GM12864 (cell line): Measurements from ENCODE around the gene PHB1.

ENCODE experiments used
- DNase-seq: peaks from one replicate; pipeline ENCODE4 v3.0.0-alpha.2; 2011; ENCODE audit warnings: low read depth
- H3K4me3 ChIP-seq: 2 replicates; pipeline ENCODE4 v1.5.1; 2011; ENCODE audit warnings: mild to moderate bottlenecking, low read depth, low read length, control low read depth
- TF ChIP-seq, protein P1 (sequence below): IDR thresholded peaks from 2 replicates; pipeline ENCODE4 v1.5.1; 2011; ENCODE audit warnings: low read depth, mild to moderate bottlenecking, moderate library complexity, low read length, control low read depth, inconsistent platforms; ENCODE audit errors: missing control alignments

PHB1 gene

DNA sequence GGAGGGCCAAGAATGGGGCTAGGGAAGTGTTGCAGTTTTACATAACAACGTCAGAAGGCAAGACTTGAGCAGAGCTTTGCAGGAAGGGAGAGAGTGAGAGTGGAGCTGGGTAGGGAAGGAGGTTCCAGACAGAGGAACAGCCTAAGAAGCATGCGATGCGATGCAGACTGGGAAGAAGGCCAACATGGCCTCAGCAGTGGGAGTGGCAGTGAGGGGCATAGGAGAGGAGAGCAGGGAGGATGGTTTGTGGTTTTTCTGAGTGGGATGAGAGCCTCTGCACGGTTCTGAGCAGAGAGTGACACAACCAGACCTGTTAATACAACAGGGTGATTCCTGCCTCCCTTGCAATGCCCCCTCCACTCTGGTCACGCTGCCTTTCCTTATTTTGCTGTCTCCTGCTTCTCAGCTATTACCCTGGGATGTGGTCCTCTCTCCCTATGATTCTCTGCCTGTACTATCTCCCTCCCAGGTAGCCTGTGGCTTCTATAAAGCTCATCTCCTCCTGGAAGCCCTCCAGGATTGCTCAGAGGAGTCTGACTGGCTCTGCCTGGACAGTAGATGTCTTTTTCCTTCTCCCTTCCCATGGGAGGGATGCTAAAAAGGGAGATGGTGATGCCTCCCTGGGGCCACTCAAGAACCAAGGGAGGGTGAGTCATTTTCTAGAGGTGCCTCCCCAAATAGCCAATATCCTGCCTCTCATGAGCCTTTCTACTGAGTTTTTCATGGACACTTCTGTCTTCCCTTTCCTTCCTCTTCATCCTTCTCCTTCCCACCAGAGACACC, 41.7 kb upstream of the PHB1 start:
- TF ChIP-seq, protein P1, sequence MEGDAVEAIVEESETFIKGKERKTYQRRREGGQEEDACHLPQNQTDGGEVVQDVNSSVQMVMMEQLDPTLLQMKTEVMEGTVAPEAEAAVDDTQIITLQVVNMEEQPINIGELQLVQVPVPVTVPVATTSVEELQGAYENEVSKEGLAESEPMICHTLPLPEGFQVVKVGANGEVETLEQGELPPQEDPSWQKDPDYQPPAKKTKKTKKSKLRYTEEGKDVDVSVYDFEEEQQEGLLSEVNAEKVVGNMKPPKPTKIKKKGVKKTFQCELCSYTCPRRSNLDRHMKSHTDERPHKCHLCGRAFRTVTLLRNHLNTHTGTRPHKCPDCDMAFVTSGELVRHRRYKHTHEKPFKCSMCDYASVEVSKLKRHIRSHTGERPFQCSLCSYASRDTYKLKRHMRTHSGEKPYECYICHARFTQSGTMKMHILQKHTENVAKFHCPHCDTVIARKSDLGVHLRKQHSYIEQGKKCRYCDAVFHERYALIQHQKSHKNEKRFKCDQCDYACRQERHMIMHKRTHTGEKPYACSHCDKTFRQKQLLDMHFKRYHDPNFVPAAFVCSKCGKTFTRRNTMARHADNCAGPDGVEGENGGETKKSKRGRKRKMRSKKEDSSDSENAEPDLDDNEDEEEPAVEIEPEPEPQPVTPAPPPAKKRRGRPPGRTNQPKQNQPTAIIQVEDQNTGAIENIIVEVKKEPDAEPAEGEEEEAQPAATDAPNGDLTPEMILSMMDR = no peak
- no peak for DNase-seq
- no peak overlapping the region for H3K4me3 ChIP-seq

DNA sequence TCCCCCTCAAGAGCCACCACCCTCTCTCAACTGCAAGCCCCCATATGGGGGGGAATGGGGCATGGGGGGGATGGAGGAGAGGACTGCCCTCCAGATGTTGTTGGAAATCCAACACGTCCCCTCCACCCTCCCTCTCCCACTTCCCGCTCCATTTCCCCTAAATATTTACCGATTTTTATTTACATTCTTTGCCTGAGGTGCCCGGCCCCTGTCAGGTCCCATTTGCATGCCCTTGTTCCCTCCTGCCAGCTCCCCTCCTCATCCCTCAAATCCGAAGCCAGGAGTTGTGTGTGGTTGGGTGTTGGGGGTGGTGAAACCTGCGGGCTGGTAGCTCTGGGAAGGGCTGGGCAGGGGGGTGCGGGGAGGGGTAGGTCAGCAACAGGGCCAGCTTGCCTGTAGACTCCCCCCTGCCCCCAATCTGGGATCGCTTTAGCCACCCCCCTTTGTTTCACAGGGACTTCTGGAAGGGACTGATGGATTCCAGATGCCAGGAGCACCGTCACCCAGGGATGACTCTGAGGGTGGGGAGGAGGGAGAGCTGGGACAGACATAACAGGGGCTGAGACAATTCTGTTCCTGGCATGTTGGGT, 40.7 kb upstream of the PHB1 start:
- no peak for DNase-seq
- H3K4me3 ChIP-seq = no peak overlapping the region
- TF ChIP-seq, protein P1 = no peak

DNA sequence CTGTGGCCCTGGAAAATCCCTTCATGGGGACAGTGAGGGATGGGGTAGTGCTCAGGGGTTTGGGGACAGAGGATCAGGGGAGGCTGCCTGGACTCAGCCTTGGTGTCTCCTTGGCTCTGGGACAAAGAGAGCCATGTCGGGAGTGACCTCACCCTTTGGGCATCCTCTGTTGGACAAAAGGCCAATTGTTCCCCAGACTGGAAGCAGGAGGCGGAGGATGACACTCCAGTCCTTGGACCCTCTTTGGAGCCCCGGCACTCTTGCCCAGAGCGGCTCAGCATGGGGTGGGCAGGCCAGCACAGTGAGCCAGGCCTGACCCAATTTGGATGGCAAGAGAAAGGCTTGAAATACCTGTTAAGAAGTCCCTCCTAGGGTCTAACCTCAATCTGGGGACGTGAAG, 39.4 kb upstream of the PHB1 start:
- no peak overlapping the region for H3K4me3 ChIP-seq
- TF ChIP-seq, protein P1 = no peak
- DNase-seq = no peak

DNA sequence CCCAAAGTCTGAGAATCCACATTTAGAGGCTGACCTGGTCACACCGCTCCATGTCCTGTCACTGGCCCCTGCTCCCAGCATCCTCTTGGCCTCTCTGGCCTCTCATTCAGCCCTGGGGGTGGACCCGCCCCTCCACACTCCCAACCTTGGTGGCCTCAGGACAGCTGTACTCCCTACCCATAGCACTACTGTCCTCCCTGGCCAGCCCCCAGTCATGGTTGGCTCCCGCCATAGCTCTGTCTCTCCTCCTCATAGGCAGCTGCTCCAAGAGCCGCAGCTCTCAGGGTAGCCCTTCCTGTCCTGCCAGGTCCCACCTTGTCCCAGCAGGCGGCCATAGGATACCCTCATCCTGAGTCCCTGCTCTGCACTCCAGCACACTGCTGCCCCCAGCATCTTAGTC, 38.0 kb upstream of the PHB1 start:
- TF ChIP-seq, protein P1 = no peak
- DNase-seq = no peak
- H3K4me3 ChIP-seq = no peak overlapping the region

DNA sequence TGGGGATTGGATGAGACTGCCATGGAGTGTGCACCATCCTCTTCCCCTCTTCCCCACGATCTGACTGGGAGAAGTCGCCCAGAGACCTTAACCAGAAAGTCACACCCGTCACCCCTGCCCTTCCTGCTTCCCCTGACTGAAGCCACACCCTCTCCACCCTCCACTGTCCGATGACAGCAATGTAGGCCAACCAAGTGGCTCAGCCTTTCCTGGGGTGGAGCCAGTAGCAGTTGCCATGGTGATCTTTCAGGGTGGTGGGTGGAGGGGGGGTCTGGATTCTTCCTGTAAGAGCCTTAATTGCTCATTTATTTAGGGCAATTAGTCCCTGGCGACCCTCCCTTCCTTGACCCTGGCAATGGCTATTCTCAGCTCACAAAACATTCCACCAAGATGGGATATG, 37.5 kb upstream of the PHB1 start:
- TF ChIP-seq, protein P1 = no peak
- DNase-seq = no peak
- H3K4me3 ChIP-seq = no peak overlapping the region

DNA sequence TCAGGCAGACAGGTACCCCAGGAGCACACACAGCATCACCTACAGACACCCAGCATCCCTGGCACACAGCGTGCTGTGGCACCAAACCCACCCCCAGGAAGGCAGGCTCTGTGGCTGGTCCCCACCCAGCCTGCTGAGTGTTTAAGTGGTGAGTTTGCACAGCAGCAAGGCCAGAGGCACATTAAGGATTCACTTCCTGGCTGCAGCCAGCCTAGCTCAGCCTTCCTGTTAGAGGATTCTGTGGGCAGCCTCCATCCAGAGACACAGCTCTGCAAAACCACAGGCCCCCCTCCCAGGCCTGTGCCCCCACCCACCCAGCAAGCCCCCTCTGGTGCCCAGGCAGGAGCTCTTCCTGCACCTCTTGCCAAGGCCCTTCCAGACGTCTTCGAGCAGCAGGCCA, 36.1 kb upstream of the PHB1 start:
- no peak for DNase-seq
- no peak overlapping the region for H3K4me3 ChIP-seq

More for the DNA sequence above, 36.1 kb upstream of the PHB1 start:
- TF ChIP-seq, protein P1 = no peak
